Measurements from ENCODE around the gene ARHGEF11. TPM values are rescaled to one million over a fixed set of nuclear protein-coding genes. Genes with fewer than 3 reads are reported as not detected.

ARHGEF11 gene
- total RNA-seq, 2 donors from 2014 or later: 1.0 to 2.5 TPM

DNA sequence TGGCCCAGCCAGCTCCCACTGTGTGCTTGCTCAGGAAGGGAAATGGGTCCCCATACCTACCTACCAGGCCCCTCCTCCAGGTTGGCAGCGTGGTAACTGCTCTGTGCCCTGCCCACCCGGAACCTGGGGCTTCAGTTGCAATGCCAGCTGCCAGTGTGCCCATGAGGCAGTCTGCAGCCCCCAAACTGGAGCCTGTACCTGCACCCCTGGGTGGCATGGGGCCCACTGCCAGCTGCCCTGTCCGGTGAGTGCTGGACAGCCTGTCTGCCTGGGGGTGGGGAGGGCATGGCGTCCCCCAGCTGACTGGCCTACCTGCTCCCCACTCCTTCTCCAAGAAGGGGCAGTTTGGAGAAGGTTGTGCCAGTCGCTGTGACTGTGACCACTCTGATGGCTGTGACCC lies 135.9 kb downstream of the ARHGEF11 start:
- Mint-ChIP-seq H3K9me3 (no peaks in the 10 kb centered on the region), H3K36me3 (no peaks in the 10 kb centered on the region), H3K27ac (no peak overlapping the region), H3K4me1 (ENCODE audit: low read depth in 2 of 2) (peaks cover 0 to 3% of the 10 kb centered on the region in 2 donors), H3K4me3 (no peak overlapping the region), H3K27me3 (peaks cover 11 to 12% of the 10 kb centered on the region in 2 donors)
- no peak for ATAC-seq
- DNase-seq (ENCODE audit: low spot score): no peak

DNA sequence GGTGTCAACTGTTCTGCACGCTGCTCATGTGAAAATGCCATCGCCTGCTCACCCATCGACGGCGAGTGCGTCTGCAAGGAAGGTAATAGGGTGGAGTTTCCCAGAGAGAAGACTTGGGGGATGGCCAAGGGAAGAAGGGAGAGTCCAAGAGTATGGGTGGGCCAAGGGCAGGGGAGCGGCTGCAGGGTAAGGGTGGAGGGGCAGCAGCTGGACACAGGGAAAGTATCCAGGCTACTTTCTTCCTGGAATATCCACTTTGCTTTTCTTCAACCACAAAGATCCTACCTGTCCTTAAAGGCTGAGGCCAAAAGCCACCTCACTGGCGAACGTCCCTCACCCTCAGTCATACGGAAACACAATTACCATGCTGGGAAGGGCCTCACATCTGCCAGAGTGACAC lies 136.6 kb downstream of the ARHGEF11 start:
- DNase-seq (ENCODE audit: low spot score) (no peak), ATAC-seq (no peak)
- Mint-ChIP-seq H3K4me1 (ENCODE audit: low read depth in 2 of 2) (peaks cover 0 to 3% of the 10 kb centered on the region in 2 donors), H3K27ac (no peak overlapping the region), H3K27me3 (peaks cover 7 to 12% of the 10 kb centered on the region in 2 donors), H3K4me3 (no peak overlapping the region), H3K9me3 (no peaks in the 10 kb centered on the region), H3K36me3 (no peaks in the 10 kb centered on the region)

DNA sequence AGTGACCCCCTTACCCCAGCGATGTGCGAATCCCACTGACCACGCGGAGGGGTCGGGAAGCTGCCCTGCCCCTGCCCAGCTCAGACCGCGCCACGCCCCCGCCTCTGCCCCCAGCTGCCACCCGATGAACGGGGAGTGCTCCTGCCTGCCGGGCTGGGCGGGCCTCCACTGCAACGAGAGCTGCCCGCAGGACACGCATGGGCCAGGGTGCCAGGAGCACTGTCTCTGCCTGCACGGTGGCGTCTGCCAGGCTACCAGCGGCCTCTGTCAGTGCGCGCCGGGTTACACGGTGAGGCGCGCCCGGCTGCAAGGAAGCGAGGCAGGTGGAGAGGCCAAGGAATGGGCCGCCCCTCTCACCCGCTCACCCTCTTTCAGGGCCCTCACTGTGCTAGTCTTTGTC lies 137.0 kb downstream of the ARHGEF11 start:
- Mint-ChIP-seq H3K27me3 (peaks cover 7 to 12% of the 10 kb centered on the region in 2 donors), H3K4me1 (ENCODE audit: low read depth in 2 of 2) (peaks cover 0 to 3% of the 10 kb centered on the region in 2 donors), H3K36me3 (no peaks in the 10 kb centered on the region), H3K9me3 (no peaks in the 10 kb centered on the region), H3K27ac (no peak overlapping the region), H3K4me3 (no peak overlapping the region)
- DNase-seq (ENCODE audit: low spot score) (no peak), ATAC-seq (no peak)

DNA sequence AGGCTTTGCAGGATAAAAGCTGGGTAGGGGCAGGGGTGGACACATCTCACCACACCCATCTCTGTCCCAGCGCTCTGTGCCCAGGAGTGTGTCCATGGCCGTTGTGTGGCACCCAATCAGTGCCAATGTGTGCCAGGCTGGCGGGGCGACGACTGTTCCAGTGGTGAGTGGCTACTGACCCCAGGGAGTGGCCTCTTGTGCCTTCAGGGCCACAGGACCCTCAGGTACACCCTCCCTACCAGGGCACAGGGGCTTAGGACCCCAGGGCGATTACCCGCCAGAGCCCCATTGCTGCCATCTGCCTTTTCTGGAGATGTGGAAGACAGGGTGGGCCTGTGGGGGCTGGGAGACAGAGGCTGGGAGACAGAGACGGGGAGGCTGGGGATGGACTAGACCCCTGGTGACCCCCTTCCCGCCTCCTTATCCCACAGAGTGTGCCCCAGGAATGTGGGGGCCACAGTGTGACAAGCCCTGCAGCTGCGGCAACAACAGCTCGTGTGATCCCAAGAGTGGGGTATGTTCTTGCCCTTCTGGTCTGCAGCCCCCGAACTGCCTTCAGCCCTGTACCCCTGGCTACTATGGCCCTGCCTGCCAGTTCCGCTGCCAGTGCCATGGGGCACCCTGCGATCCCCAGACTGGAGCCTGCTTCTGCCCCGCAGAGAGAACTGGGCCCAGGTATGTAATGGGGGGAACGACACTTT lies 139.2 kb downstream of the ARHGEF11 start:
- Mint-ChIP-seq H3K9me3 (no peaks in the 10 kb centered on the region), H3K36me3 (no peaks in the 10 kb centered on the region), H3K4me3 (no peak overlapping the region), H3K4me1 (ENCODE audit: low read depth in 2 of 2) (peaks cover 0 to 3% of the 10 kb centered on the region in 2 donors), H3K27me3 (peaks cover 7 to 9% of the 10 kb centered on the region in 2 donors), H3K27ac (no peak overlapping the region)
- no peak for DNase-seq (ENCODE audit: low spot score)
- ATAC-seq: no peak

DNA sequence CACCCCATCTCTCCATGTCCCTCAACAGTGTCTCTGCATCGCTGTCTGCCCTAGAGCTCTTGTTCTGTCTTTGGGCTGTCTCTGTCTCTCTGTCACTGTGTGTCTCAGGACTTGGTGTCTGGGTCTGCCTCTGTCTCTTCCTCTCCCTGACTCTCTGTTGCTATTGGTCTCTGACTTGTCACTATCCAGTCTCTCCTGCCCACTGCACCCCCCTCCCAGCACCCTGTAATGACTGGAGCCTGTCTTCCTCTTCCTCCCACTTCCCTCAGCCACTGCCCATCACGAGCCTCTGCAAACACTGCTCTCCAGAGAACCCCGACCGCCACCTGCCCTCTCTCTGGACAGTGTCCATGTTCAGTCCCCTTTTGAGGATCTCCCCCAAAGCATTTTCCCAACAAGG lies 139.9 kb downstream of the ARHGEF11 start:
- Mint-ChIP-seq H3K36me3 (no peaks in the 10 kb centered on the region), H3K4me3 (no peak overlapping the region), H3K27ac (no peak overlapping the region), H3K27me3 (peaks cover 0 to 9% of the 10 kb centered on the region in 2 donors), H3K9me3 (no peaks in the 10 kb centered on the region), H3K4me1 (ENCODE audit: low read depth in 2 of 2) (peaks cover 0 to 3% of the 10 kb centered on the region in 2 donors)
- DNase-seq (ENCODE audit: low spot score): no peak
- ATAC-seq: no peak

DNA sequence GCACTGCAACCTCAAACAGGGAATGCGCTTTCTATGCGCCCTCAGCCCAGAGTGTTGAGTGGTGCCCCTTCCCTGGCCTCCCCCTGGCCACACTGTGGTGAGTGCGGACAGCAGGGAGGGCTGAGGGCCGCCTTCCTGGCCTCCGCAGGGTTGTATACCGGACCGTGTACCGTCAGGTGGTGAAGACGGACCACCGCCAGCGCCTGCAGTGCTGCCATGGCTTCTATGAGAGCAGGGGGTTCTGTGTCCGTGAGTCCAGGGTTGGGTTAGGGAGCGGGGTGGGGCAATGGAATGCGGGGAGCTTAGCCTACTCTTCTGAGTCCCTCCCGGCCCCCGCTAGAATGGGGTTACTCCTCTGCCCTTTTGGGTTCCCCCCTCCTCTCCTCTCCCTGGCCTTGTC lies 140.4 kb downstream of the ARHGEF11 start:
- Mint-ChIP-seq H3K9me3 (no peaks in the 10 kb centered on the region), H3K4me1 (ENCODE audit: low read depth in 2 of 2) (peaks cover 0 to 3% of the 10 kb centered on the region in 2 donors), H3K27me3 (peaks cover 0 to 9% of the 10 kb centered on the region in 2 donors), H3K27ac (no peak overlapping the region), H3K4me3 (no peak overlapping the region), H3K36me3 (no peaks in the 10 kb centered on the region)
- DNase-seq (ENCODE audit: low spot score) (no peak), ATAC-seq (no peak)

DNA sequence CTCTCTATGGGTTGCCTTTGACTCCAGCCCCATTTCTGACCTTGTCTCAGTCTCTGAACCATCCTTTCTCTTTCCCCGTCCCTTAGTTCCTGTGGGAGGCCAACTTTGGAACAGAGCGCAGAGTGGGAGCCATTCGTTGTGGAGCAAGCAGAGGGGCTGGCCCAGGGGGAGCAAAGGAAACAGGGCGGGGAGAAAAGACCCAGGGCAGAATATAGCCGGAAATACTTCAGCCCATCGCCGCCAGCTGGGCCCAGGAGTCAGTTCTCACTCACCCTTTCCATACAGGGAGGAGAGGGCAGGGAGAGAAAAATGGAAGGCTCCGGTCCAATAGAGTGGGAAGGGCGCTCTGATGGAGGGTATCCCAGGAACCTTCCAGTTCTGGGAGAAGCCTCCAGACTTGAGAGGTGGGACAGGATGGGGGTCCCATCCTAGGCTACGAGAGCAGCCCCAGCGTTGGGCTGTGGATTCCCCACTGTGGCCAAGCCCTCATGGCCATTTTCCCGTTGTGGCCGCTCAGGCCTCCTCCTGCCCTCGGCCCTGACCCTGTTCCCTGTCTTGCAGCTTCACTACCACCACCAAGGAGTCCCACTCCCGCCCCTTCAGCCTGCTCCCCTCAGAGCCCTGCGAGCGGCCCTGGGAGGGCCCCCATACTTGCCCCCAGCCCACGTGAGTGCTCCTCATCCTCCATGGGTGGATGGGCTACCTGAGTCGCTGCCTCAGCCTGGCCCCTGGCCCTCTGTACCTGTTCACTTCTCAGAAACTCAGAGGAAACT lies 141.2 kb downstream of the ARHGEF11 start:
- Mint-ChIP-seq H3K4me3 (no peak overlapping the region), H3K9me3 (no peaks in the 10 kb centered on the region), H3K27ac (no peak overlapping the region), H3K27me3 (peaks cover under 1 to 9% of the 10 kb centered on the region in 2 donors), H3K4me1 (ENCODE audit: low read depth in 2 of 2) (peaks cover 0 to 3% of the 10 kb centered on the region in 2 donors), H3K36me3 (no peaks in the 10 kb centered on the region)
- DNase-seq (ENCODE audit: low spot score): no peak
- no peak for ATAC-seq

DNA sequence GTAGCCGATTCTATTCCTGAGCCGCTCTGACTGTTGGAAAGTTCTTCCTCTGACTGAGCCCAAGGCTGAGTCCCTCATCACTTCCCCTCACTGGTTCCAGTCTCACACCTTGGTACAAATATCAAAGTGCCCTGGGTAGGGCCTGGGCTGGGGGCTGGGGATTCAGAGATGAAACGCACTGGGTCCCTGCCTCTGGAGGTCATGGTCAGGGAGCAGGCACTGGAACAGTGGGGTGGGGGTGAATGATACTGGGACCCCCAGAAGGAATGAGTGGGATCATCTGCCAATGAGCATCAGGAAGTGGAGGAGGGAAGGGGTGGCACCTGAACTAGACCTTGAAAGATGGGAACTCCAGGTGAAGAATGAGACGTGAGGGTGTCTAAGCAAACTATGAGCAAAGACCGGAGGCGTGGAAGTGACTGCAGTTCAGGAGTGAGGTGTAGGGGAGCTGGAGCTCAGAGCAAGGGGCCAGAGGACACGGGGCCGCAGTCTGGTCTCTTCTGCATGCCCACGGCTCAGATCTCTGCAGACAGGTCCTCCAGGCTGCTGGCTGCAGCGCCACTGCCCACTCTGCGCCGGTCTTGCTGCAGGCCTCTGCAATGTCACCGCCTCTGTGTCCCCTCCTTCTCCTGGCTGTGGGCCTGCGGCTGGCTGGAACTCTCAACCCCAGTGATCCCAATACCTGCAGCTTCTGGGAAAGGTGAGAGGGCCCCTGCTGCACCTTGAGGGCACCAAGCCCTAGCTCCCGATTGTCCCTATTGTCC lies 142.0 kb downstream of the ARHGEF11 start:
- ATAC-seq: no peak
- Mint-ChIP-seq H3K36me3 (no peaks in the 10 kb centered on the region), H3K9me3 (no peaks in the 10 kb centered on the region), H3K27ac (no peak overlapping the region), H3K4me1 (ENCODE audit: low read depth in 2 of 2) (peaks cover 2 to 5% of the 10 kb centered on the region in 2 donors), H3K27me3 (peaks cover 9 to 16% of the 10 kb centered on the region in 2 donors), H3K4me3 (no peak overlapping the region)
- no peak for DNase-seq (ENCODE audit: low spot score)

DNA sequence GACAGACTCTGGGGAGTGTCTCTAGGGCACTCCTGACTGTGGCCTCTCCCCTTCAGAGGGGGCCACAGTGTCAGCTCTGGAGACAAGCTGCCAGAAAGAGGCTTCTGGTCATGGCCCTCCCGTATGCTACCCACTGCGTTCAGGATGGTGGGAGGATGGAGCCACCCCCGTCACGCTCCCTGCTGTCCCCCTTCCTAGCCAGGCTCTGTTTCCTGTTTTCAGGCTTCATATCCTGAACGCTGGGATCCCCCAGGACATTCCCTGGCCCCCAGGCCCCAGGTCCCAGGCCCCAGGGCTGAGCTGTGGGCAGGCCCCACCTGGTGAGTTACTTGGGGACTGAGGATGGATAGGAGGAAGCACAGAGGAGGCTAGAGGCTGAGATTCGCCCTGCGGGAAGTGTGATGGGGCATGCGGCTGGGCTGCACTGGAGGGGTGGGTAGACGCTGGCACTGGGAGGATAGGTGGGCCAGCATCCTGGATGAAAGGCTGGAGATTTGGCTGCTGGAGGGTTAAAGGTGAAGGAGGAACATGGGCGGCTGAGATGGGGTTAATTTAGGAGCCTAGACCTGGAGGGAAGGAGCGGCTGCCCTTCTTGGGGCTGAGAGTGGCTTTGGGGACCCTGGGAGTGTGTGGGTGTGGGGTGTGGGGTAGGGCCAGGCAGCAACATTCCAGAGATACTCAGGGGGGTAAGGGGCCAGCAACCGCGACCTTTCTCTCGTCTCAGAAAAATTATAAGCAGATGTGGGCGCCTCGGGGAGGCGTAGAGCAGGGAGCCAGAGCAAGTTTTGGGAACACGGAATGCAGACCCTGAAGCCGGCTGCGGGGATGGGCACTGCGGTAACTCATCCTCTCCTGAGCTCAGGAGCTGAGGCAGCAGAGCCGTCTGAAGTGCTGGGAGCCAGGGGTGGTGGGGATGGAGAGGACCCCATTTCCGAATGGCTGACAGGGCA lies 143.3 kb downstream of the ARHGEF11 start:
- ATAC-seq: no peak
- H3K27ac Mint-ChIP-seq: no peak overlapping the region
- H3K27me3 Mint-ChIP-seq: peaks cover 13 to 21% of the 10 kb centered on the region in 2 donors

DNA sequence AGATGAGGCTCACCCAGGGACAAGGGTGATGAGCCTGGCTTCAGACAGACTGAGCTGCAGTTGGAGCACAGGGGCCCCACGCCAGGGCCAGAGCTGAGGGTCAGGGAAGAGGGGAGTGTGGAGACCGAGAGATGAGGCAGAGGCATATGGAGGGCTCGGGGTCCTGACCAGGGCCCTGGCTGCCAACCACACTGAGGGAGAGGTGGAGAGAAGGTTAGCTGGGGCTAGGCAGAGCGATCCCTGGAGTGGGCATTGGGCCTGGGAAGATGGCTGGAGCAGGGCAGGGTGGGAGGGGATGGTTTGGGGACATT lies 144.0 kb downstream of the ARHGEF11 start:
- peaks cover 6 to 8% of the 10 kb centered on the region in 2 donors for H3K4me1 Mint-ChIP-seq (ENCODE audit: low read depth in 2 of 2)
- no peaks in the 10 kb centered on the region for H3K9me3 Mint-ChIP-seq
- peaks cover 13 to 18% of the 10 kb centered on the region in 2 donors for H3K27me3 Mint-ChIP-seq
- H3K27ac Mint-ChIP-seq: no peak overlapping the region
- ATAC-seq (no peak), DNase-seq (ENCODE audit: low spot score) (no peak)
- H3K36me3 Mint-ChIP-seq: no peaks in the 10 kb centered on the region
- H3K4me3 Mint-ChIP-seq: no peak overlapping the region

More for the DNA sequence above, 143.3 kb downstream of the ARHGEF11 start:
- no peaks in the 10 kb centered on the region for H3K9me3 Mint-ChIP-seq
- H3K4me1 Mint-ChIP-seq (ENCODE audit: low read depth in 2 of 2): peaks cover 6 to 11% of the 10 kb centered on the region in 2 donors
- H3K4me3 Mint-ChIP-seq: no peak overlapping the region
- no peak for DNase-seq (ENCODE audit: low spot score)
- no peaks in the 10 kb centered on the region for H3K36me3 Mint-ChIP-seq

DNA sequence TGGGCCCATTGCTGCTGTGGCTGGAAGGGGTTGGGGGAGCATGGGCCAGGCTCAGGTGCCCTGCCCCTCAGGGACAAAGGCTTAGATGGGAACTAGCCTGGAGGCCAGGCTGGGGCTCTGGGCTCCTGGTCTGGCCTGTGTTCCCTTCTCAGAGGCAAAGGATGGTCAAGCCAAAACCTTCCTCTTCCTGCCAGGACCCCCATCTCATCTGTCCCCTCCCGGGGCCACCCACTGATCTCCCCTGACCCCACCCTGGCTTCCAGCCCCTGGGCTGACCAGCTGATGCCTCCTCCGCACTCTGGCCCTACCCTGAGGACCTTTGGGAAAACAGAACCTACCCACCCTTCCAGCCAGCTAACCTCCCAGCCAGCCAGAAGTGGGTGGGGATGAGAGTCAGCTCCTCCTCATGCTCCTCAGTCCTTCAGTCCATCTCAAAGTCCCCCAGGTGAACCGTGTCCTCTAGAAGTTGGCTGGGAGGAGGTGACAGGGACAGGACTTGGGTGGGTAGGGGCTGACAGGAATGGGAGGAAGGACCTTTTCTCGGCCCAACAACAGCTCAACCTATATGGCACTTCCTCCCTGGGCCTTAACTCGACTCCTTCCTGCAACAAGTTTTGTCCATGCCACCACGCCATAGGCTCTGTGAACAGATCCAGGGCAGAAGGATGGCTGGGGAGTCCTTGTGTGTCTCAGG lies 144.5 kb downstream of the ARHGEF11 start:
- H3K27ac Mint-ChIP-seq: no peak overlapping the region
- H3K9me3 Mint-ChIP-seq: no peaks in the 10 kb centered on the region
- ATAC-seq (no peak), DNase-seq (ENCODE audit: low spot score) (no peak)
- H3K27me3 Mint-ChIP-seq: peaks cover 13 to 18% of the 10 kb centered on the region in 2 donors
- no peaks in the 10 kb centered on the region for H3K36me3 Mint-ChIP-seq
- H3K4me3 Mint-ChIP-seq: no peak overlapping the region
- H3K4me1 Mint-ChIP-seq (ENCODE audit: low read depth in 2 of 2): peaks cover 6 to 8% of the 10 kb centered on the region in 2 donors

DNA sequence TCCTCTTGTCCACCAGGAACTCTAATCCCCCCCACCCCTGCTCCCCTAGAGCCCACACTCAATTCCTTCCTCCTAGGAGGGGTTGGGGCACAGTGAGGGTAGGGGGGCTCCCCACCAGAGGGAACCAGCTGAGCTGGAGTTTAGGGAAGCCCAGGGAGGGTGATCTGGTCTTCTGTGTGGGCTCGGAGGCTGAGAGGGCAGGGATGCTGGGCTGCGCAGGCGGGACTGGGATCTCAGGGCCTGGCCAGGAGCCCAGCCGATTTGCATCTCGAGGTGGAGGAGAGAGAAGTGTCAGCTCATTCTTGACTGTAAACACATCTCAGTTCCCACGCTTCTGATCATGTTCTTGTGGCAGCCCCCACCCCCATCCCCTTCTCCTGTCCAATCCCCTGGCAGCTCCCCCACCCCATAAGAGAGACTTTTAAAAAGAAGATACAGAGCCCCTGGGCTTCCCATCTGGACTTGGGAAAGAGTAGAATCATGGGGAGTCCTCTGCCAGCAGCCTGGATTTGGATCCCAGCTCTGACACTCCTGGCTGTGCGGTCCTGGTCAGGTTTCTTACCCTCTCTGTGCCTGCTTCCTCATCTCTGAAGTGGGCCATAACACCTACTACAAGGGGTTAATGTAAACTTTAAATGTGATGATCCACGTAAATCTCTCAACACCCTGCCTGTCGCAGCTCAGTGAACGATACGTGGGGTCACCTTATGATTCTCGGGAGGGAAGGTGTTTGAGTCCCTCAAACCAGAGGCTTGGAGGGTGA lies 145.4 kb downstream of the ARHGEF11 start:
- Mint-ChIP-seq H3K27me3 (peaks cover 18 to 20% of the 10 kb centered on the region in 2 donors), H3K4me3 (no peak overlapping the region), H3K4me1 (ENCODE audit: low read depth in 2 of 2) (peaks cover 6 to 8% of the 10 kb centered on the region in 2 donors), H3K27ac (no peak overlapping the region), H3K36me3 (no peaks in the 10 kb centered on the region), H3K9me3 (no peaks in the 10 kb centered on the region)
- no peak for DNase-seq (ENCODE audit: low spot score)
- ATAC-seq: no peak

Measured in natural killer cell treated with Interleukin-12 subunit alpha and Interleukin-12 subunit beta and Interleukin-15 and Interleukin-18, amount 100 ng/mL, for 72 hours (primary cell).